GM21786 (cell line): ENCODE data around the gene CCNB1IP1.
"Not testable (repeated sequence)": the region's sequence is repeated elsewhere in the genome, so short reads cannot be mapped to it uniquely, and the experiment has no call there.

Experiments
- ATAC-seq: cut with Tn5 transposase; IDR thresholded peaks from one replicate; pipeline ENCODE4 v1.9.1; 2021; ENCODE audit not compliant: unreplicated experiment

The CCNB1IP1 gene, protein sequence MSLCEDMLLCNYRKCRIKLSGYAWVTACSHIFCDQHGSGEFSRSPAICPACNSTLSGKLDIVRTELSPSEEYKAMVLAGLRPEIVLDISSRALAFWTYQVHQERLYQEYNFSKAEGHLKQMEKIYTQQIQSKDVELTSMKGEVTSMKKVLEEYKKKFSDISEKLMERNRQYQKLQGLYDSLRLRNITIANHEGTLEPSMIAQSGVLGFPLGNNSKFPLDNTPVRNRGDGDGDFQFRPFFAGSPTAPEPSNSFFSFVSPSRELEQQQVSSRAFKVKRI

DNA sequence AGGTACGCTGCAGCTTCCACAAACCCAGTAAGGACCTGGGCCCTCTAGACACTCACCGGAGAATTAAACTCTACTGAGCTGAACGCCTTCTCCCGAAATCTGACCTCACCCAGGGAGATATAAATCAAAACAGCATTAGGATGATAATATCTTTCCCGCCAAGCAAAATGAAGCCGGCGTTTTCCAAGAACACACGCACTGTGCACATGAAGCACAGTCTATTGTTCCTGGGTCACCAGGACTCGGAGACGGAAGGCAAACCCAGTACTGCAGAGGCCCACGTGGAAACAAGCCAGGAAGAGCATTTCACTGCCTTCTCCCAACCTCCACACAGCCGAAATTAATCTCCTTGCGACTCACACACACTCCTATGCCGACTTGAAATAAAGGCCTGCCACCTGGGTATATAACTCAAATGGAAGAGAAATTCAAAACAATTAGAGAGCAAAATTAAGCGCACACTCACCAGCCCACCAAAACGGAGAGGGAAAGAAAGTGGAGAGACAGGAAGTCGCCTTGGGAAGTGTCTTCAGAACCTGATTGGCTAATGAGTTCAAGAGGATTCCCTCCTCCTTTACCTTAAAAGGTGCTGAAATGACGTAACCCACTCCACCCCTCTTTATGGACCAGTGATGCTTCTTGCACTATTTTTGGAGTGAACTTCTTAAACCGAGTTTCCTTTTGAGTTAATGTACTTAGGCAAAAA, at the start of gene CCNB1IP1:
TSS of gene CCNB1IP1 (minus strand) at position 492 of the 706 bp plus-strand sequence. CDS start 16,756 bp downstream, outside the sequence.
- ATAC-seq = peak; percentile 99

DNA sequence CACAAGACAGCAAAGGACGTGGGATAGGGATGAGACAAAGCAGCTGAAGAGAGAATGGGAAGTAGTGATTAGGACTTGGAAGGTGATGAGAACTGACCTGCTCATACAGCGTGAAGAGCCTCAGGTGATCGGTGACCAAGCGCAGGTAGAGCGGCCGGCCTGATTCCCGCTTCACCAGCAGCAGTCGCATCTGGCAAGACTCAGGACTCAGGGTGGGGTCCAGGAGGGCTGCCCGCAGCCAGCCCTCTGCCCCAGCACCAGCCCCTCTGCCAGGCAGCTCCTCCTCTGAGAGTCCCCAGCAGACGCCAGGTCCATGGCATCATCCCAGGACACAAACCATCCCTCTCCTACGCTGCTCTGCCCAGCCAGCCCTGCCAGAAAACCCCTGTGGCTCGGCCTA, 49.4 kb upstream of the CCNB1IP1 start:
- ATAC-seq = no peak

DNA sequence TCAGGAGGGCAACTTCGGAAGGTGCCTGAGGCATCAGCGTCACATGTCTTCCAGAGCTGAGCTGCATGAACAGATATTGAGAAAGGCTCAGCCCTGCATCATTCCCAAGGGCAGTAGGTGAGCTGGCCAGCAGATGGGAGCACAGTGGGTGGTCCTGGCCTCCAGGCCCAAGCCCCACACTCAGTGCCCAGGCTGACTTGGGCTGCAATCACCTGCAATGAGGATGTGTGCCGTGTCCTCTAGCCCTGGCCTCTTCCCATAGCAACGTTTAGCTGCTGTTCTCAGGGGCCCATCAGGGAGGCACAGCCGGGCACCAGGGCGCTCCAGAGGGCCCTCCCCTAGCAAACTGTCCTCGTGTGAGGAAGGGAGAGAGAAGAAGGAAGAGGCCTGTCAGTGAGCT, 48.3 kb upstream of the CCNB1IP1 start:
- ATAC-seq = no peak

DNA sequence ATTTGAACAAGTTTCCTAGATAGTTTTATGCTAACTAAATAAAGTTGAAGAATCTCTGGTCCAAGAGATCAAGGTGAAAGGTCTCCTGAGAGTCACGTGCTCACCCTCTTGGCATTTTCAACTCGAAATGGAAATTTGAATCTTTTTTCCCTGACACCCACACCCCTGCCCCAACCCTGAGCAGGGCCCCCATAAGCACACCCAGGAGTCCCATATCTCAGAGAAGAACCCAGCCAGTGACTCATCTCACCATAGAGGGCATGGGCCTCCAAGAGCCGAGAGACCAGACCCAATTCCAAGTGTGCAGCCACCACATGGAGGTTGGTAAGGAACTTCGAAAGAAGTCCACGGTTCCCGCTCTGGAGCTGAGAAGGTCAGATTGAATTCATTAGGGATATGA, 47.6 kb upstream of the CCNB1IP1 start:
- ATAC-seq = no peak

DNA sequence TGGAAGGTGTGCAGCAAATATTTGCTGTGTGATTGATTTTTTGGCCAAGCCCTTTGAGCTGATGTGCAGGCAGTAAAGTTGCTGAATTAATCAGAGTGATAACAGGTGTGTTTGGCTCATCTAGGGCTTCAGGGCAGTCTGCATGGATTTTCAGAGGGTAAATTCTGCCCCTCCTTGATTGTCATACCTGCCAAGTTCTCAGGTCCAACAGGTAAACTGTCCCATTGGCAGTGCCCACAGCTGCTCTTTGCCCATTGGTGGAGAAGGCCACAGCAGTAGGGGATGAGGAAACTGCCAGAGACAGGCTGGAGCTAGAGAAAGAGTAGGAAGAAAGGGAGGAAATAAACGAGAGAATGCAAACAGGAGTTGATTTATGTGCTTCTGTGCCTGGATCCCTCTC, 46.7 kb upstream of the CCNB1IP1 start:
- ATAC-seq = no peak

DNA sequence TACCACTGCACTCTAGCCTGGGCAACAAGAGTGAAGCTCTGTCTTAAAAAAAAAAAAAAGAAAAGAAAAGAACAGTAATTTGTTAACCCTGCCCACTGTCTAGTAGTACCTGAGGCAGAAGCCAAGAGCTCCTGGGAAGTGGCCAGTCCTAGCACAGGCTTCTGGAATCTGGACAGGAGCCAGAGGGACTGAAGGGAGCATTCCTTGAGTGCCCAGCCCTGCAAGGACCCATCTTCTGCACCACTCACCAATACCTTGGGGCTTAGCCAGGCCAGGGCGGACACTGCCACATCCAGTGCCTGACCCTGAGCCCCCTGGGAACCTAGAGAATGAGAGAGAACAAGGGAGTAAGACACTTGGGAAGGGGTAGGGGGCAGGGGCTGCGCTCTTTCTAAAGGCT, 44.1 kb upstream of the CCNB1IP1 start:
- no peak for ATAC-seq

DNA sequence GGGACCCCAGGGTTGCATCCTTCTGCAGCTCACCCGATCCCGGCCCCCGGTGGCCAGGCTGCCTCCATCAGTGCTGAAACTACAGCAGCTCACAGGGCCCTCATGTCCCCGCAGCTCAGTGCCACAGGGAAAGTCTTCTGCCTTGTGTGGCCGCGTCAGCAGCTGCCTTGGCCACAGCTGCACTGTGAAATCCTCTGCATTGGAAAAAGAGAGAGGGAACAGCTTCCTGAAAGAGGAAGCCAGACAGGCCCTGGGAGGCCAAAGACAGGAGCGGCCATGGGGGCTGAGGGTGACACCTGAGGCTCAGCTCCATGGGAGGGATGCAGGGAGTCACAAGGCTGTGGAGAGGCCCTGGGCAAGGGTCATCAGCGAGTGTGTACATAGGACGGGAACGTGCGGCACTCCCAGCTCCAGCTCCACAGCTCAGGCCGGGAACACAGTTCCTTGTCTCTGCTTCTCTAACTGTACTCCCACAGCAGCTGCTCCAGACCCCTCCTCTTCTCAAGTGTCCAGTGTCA, 43.1 kb upstream of the CCNB1IP1 start:
- ATAC-seq = no peak

DNA sequence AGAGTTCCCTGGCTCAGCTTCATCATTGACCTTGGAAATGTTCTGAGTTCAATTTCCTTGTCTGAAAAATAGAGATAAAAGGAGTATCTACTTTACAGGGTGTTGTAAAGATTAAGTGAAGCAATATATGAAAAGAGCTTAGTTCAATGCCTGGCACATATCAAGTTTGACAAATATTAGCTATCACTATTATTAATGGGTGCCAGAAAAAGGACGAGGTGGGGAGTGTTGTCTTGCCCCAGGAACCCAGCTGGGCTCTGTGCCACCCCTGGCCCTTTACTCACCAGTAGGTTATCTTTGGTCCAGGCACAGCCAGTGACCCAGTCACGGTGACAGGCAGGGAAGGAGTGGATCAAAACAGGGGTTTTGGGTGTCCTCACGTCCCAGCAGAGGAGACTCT, 42.4 kb upstream of the CCNB1IP1 start:
- ATAC-seq = no peak

DNA sequence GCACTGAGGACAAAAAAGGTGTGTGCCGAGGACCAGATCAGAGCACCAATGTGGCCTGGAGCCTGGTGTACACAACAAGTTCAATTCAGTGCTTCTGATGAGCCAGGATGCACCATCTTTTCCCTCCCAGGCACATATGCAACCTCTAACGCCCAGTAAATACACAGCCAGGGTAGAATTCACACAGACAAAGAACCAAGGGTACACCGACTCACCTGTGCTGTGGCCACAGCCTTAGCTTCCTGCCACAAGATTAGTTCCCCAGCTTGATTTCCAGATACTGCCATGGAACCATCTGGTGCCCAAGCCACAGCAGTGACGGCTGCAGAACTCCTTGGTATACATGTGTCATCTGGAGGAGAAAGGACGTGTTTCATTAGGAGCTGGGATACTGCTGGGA, 39.7 kb upstream of the CCNB1IP1 start:
- ATAC-seq = no peak

DNA sequence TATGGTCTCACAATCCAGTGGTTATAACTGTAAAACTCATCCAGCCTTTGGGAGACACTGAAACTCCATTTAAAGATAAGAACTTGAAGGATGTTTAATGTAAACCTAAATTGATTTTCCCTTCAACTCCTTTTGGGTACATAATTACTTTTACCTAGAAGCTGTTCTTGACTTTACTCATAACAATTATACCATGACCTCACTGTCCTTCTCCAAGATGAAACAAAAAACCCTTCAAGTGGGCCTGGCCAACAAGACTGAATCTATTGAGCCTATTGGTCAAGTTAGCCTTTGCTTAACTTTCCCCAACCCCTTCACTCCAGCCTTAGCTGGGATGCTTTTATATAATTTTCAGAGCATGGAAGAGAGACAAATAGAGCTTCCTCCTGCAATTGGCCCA, 32.8 kb upstream of the CCNB1IP1 start:
- ATAC-seq = no peak

DNA sequence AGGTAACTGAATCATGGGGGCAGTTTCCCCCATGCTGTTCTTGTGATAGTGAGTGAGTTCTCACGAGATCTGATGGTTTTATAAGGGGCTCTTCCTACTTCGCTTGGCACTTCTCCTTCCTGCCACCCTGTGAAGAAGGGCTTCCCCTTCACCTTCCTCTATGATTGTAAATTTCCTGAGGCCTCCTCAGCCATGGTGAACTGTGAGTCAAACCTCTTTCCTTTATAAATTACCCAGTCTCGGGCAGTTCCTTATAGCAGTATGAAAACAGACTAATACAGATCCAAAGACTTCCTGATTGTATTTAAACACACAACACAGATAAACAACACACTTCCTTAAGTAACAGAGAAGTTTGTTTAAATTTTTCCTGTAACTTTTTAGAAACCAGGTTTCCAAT, 25.4 kb upstream of the CCNB1IP1 start:
- ATAC-seq = not testable (repeated sequence)

DNA sequence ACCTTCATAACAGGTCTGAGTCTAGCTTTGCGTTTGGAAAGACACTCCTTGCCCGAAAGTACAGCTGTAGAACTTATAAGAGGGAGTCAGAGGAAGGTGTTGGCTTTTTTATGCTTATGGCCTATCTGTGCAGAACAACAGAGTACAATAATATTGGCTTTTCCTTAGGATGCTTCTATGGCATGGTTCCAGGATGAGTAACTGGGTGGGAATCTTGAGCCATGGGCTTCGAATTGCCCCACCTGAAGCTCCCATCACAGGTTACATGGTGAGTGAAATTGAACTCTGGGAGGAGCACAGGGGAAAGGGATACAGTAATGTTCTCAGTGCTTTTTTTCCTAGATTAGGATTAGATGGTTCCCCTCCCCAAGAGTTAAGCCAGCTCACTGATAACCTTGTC, 23.3 kb upstream of the CCNB1IP1 start:
- ATAC-seq = no peak

DNA sequence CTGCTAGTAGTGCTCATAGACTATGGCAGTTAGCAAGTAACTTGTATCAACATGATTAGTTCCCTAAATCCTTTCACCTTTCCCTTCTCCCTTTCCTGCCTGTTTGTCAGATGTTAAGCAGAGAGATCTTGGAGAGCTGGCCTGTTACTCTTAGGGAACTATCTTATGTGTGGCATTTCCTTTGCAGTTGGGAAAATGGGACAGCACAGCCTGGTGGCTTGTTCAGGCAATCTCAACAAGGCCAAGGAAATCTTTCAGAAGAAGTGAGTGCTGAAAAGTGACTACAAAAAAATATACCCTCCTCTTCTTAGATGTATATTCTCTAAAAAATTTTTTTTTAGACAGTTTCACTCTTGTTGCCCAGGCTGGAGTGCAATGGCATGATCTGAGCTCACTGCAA, 17.8 kb upstream of the CCNB1IP1 start:
- ATAC-seq = no peak

DNA sequence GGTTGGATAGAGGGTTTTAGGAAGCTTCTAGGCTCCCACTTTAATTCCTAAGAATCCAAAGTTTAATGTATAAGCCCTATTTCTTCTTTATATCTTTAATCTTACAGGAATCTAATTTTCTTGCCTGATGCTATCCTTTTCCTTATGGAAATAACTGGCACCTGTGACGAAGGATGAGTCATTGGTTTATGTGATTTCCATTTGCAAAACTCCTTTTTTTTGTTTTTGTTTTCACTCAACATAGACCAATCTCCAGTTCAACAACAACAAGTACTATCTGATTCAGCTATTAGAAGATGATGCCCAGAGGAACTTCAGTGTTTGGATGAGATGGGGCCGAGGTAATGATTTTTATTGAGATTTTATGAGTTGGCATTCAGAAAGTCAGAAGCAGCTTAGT, 17.2 kb upstream of the CCNB1IP1 start:
- no peak for ATAC-seq

DNA sequence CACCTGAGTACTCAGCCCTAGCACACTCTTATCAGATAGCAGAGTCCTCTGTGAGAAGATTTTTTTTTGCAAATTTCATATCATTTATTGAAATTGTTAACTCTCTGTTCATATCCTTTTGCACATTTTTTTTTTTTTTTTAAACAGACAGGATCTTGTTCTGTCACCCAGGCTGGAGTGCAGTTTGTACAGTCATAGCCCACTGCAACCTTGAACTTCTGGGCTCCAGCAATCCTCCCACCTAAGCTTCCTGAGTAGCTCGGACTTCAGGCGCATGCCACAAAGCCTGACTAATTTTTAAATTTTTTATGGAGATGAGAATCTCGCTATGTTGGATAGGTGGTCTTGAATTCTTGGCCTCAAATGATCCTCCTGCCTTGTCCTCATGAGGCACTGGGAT, 14.7 kb upstream of the CCNB1IP1 start:
- no peak for ATAC-seq

DNA sequence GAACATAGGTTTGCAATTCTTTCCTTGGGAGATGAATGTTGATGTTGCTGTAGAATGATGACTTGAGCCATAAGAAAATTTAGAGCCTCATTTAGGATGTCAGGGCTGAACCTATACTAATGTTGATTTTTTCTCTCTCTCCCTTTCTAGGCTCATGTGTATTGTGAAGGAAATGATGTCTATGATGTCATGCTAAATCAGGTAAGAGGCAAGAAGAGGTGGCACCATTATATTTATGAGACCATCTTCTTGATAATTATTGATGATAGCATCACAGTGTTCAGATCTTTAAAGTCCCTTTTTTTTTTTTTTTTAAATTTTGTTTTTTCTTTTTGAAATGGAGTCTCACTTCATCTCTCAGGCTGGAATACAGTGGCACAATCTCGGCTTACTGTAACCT, 13.6 kb upstream of the CCNB1IP1 start:
- no peak for ATAC-seq

DNA sequence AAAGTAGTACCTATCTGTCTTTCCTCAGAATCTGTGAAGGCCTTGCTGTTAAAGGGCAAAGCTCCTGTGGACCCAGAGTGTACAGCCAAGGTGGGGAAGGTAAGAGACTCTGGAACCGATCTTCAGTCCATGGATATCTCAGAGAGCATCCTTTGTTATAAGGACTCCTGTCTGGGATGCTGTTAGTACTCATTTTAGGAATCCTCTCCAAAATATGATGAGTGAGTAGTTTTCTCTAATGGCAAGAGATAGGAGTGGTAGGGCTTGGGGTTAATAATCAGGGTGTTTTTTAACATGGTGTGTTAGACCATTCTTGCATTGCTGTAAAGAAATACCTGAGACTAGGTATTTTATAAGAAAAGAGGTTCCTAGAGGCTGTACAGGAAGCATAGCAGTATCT, 12.3 kb upstream of the CCNB1IP1 start:
- no peak for ATAC-seq

DNA sequence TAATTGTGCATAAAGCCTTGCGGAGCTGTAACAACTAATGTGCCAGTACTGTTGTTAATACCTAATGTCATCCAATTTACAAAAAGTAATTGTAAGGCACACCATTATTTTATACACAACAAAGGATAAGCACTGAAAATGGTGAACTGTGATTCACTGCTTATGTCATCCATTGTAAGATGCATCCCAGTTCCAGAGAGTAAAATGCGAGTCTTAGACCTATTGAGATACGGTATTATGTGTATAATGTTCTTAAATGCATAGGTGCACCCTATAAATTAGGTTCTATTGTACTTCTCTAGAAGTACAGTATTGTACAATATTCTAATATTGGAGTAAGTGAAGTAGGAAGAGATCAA, 10.8 kb upstream of the CCNB1IP1 start:
- ATAC-seq = no peak

DNA sequence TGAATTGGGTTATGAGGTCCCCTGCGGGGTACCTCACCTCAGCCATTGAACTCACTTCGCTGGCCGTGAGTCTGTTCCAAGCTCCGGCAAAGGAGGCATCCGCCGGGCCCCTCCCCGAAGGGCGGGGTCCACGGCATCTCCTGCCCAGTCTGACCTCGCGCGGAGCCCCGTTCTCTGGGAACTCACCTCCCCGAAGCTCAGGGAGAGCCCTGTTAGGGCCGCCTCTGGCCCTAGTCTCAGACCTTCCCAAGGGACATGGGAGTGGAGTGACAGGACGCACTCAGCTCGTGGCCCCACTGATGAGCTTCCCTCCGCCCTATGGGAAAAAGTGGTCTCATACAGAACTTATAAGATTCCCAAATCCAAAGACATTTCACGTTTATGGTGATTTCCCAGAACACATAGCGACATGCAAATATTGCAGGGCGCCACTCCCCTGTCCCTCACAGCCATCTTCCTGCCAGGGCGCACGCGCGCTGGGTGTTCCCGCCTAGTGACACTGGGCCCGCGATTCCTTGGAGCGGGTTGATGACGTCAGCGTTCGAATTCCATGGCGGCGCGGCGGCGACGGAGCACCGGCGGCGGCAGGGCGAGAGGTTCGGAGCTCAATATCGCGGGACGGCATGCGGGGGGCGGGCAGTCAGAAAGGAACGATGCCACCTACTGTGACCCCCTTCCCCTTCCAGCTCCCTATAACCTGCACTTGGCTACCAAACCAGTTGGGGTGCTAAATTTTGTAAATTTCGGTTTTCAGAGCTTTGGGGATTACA, 10.2 kb upstream of the CCNB1IP1 start, which contains the start of gene PARP2:
TSS of gene PARP2 (plus strand) at position 544 of the 770 bp plus-strand sequence. CDS start at position 551, 7 bp downstream.
- ATAC-seq = peak; percentile 94

DNA sequence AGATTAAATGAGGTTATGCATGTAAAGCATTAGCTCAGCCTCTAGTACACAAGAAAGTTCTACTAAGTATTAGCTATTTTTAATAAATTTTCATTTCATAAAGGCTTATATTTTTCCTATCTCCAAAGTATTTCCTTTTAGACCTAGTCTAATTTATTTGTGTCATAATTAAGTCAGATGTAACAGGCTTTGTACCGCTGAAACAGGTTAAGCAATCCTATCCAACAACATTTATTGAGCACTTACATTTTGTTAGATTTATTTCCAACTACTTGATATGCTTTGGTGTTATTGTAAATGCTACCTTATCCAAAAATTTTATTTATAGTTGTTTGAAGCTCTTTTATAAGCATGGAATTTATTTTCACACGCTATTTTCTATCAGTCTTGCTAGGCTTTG, 8.6 kb upstream of the CCNB1IP1 start:
- ATAC-seq = no peak

DNA sequence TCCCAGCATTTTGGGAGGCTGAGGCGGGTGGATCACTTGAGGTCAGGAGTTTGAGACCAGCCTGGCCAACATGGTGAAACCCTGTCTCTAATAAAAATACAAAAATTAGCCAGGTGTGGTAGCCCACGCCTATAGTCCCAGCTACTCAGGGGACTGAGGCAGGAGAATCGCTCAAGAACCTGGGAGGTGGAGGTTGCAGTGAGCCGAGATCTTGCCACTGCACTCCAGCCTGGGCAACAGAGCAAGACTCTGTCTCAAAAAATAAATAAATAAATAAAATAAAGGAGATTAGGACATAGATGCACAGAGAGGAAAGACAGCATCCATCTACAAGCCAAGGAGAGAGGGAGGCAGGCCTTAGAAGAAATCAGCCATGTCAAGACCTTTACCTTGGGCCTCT, 8.0 kb upstream of the CCNB1IP1 start:
- not testable (repeated sequence) for ATAC-seq

DNA sequence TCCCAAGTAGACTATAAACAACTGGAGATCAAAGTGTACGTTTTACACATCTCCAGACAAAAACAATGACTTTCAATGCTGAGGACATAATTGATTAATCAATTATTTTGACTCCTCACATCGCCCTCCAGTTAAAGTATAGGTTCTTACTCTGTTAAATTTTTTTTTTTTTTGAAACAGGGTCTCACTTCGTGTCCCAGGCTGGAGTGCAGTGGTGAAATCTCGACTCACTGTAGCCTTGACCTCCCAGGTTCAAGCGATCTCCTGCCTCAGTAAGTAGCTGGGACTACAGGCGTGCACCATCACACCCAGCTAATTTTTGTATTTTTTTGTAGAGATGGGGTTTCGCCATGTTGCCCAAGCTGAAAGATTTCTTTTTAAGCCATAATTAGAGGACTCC, 938 bp upstream of the CCNB1IP1 start:
- no peak for ATAC-seq
